OCI-LY1 (cell line): ENCODE measurements around the gene EIF2D.

Experiments used
- H2AFZ ChIP-seq: fragments of 200-600 bp; sonication (generic), shearing (Covaris generic); 2 replicates; pipeline ENCODE4 v1.6.0; 2014; ENCODE audit warnings: antibody characterized with exemption, mild to moderate bottlenecking, low read length
- H3F3A ChIP-seq: fragments of 200-600 bp; sonication (generic), shearing (Covaris generic); 2 replicates; pipeline ENCODE4 v1.6.0; 2014; ENCODE audit warnings: mild to moderate bottlenecking, antibody characterized with exemption, low read length, moderate library complexity; ENCODE audit not compliant: insufficient read depth
- H3K27ac ChIP-seq: fragments of 200-600 bp; sonication (generic); 2 replicates; pipeline ENCODE4 v1.5.1; 2014; ENCODE audit warnings: low read length, mixed run types, mild to moderate bottlenecking, low read depth; ENCODE audit not compliant: poor library complexity, severe bottlenecking
- H3K27me3 ChIP-seq: fragments of 200-600 bp; sonication (generic); 2 replicates; pipeline ENCODE4 v1.6.0; 2014; ENCODE audit warnings: antibody characterized with exemption, mild to moderate bottlenecking, low read length, moderate library complexity; ENCODE audit not compliant: insufficient read depth
- H3K36me3 ChIP-seq: fragments of 200-600 bp; sonication (generic); 2 replicates; pipeline ENCODE4 v1.6.1; 2014; ENCODE audit warnings: mild to moderate bottlenecking, antibody characterized with exemption, low read length, moderate library complexity, mixed read lengths; ENCODE audit not compliant: insufficient read depth
- H3K4me1 ChIP-seq: fragments of 200-600 bp; sonication (generic); 2 replicates; pipeline ENCODE4 v1.5.1; 2014; ENCODE audit warnings: mild to moderate bottlenecking, low read length, moderate library complexity; ENCODE audit not compliant: insufficient read depth, severe bottlenecking
- H3K4me2 ChIP-seq: fragments of 200-600 bp; sonication (generic), shearing (Covaris generic); 2 replicates; pipeline ENCODE4 v1.6.1; 2014; ENCODE audit warnings: low read length
- H3K4me3 ChIP-seq: fragments of 200-600 bp; sonication (generic); 2 replicates; pipeline ENCODE4 v1.5.1; 2014; ENCODE audit warnings: low read length, low read depth, mild to moderate bottlenecking, mixed read lengths; ENCODE audit not compliant: poor library complexity, severe bottlenecking
- H3K79me2 ChIP-seq: fragments of 200-600 bp; shearing (Covaris generic); 2 replicates; pipeline ENCODE4 v1.6.1; 2016; ENCODE audit warnings: mixed run types, low read length, mixed read lengths; ENCODE audit not compliant: insufficient read depth
- H3K9ac ChIP-seq: fragments of 200-600 bp; sonication (generic), shearing (Covaris generic); 2 replicates; pipeline ENCODE4 v1.6.1; 2014; ENCODE audit warnings: mild to moderate bottlenecking, low read length, mixed read lengths
- H3K9me2 ChIP-seq: fragments of 200-600 bp; sonication (generic), shearing (Covaris generic); 2 replicates; pipeline ENCODE4 v1.6.1; 2014; ENCODE audit warnings: low read depth, mild to moderate bottlenecking, low read length, mixed read lengths
- H3K9me3 ChIP-seq: fragments of 200-600 bp; shearing (Covaris generic); 2 replicates; pipeline ENCODE4 v1.6.1; 2014; ENCODE audit warnings: low read length, mixed read lengths
- H4K20me1 ChIP-seq: fragments of 200-600 bp; sonication (generic), shearing (Covaris generic); 2 replicates; pipeline ENCODE4 v1.6.0; 2016; ENCODE audit warnings: mild to moderate bottlenecking, low read length; ENCODE audit not compliant: insufficient read depth
- CTCF ChIP-seq: fragments of 200-600 bp; sonication (generic), shearing (Covaris generic); IDR thresholded peaks from 2 replicates; pipeline ENCODE4 v1.5.1; 2017; ENCODE audit warnings: mild to moderate bottlenecking, antibody characterized with exemption, low read length, moderate library complexity, mixed read lengths
- EZH2 ChIP-seq: fragments of 200-600 bp; sonication (generic), shearing (Covaris generic); IDR thresholded peaks from 2 replicates; pipeline ENCODE4 v1.8.0; 2017; ENCODE audit warnings: borderline replicate concordance, mixed run types, mild to moderate bottlenecking, antibody characterized with exemption, low read length, moderate library complexity, mixed read lengths

Gene EIF2D

GRCh38 chr1:206573762-206574161, 38.5 kb downstream of the EIF2D start:
- no peak overlapping the region for H3K4me3 ChIP-seq
- H4K20me1 ChIP-seq, result no peaks in the 10 kb centered on the region
- H3K36me3 ChIP-seq, result peaks cover 22% of the 10 kb centered on the region; the same call in 1 of the 2 replicates
- H3K27me3 ChIP-seq, result no peaks in the 10 kb centered on the region
- no peaks in the 10 kb centered on the region; the same call in 1 of the 2 replicates for H3K79me2 ChIP-seq
- H3K27ac ChIP-seq, result no peak overlapping the region
- H3F3A ChIP-seq, result no peaks in the 10 kb centered on the region
- no peak overlapping the region for H3K9ac ChIP-seq
- H3K4me2 ChIP-seq, result no peak overlapping the region
- no peaks in the 10 kb centered on the region for H3K9me3 ChIP-seq
- H2AFZ ChIP-seq, result no peak overlapping the region
- no peak for TF ChIP-seq EZH2
- TF ChIP-seq CTCF, result no peak
- peaks cover 27% of the 10 kb centered on the region for H3K4me1 ChIP-seq
- no peaks in the 10 kb centered on the region for H3K9me2 ChIP-seq

- H3K27ac ChIP-seq, result no peak overlapping the region
- no peaks in the 10 kb centered on the region for H3K9me3 ChIP-seq
- no peaks in the 10 kb centered on the region; the same call in 1 of the 2 replicates for H3K79me2 ChIP-seq
- no peaks in the 10 kb centered on the region for H3K27me3 ChIP-seq
- H3K4me1 ChIP-seq, result peaks cover 24% of the 10 kb centered on the region
- TF ChIP-seq EZH2, result no peak
- no peak for TF ChIP-seq CTCF
- no peak overlapping the region for H3K4me2 ChIP-seq
- H3K9me2 ChIP-seq, result no peaks in the 10 kb centered on the region
- H2AFZ ChIP-seq, result no peak overlapping the region
- H4K20me1 ChIP-seq, result no peaks in the 10 kb centered on the region
- H3K9ac ChIP-seq, result no peak overlapping the region
- H3K4me3 ChIP-seq, result no peak overlapping the region
- peaks cover 22% of the 10 kb centered on the region; the same call in 1 of the 2 replicates for H3K36me3 ChIP-seq
- no peaks in the 10 kb centered on the region for H3F3A ChIP-seq
Measured at GRCh38 chr1:206573319-206573718, 38.9 kb downstream of the EIF2D start.

- H3K4me1 ChIP-seq, result peaks cover 22% of the 10 kb centered on the region
- H3K9ac ChIP-seq, result no peak overlapping the region
- H3K9me3 ChIP-seq, result no peaks in the 10 kb centered on the region
- TF ChIP-seq EZH2 (no peak), CTCF (no peak)
- no peaks in the 10 kb centered on the region for H3K27me3 ChIP-seq
- H3K36me3 ChIP-seq, result peaks cover 24% of the 10 kb centered on the region; the same call in 1 of the 2 replicates
- no peaks in the 10 kb centered on the region; the same call in 1 of the 2 replicates for H3K79me2 ChIP-seq
- no peaks in the 10 kb centered on the region for H4K20me1 ChIP-seq
- H3K4me3 ChIP-seq, result no peak overlapping the region
- no peaks in the 10 kb centered on the region for H3F3A ChIP-seq
- no peak overlapping the region for H3K27ac ChIP-seq
- no peak overlapping the region for H2AFZ ChIP-seq
- no peak overlapping the region for H3K4me2 ChIP-seq
- no peaks in the 10 kb centered on the region for H3K9me2 ChIP-seq
Measured at GRCh38 chr1:206572835-206573234, 39.4 kb downstream of the EIF2D start.
